HL-60 (cell line): ENCODE results near the gene NELFB.

Experiments
- DNase-seq, 2 experiments: peaks; one replicate each; pipeline ENCODE4 v3.0.0-alpha.2; 2010 to 2020; ENCODE audit warnings: low read depth in 1 of 2, low spot score in 1 of 2
- H3K27ac ChIP-seq: fragments of 250-450 bp; sonication (Bioruptor Pico); replicated peaks from 2 replicates; pipeline ENCODE4 v1.5.1; 2020; ENCODE audit warnings: mild to moderate bottlenecking, moderate library complexity
- H3K27me3 ChIP-seq: fragments of 250-450 bp; sonication (Bioruptor Pico); 2 replicates; pipeline ENCODE4 v1.5.1; 2021; ENCODE audit warnings: mild to moderate bottlenecking, moderate library complexity; ENCODE audit not compliant: insufficient read depth, poor library complexity, severe bottlenecking
- H3K4me3 ChIP-seq: replicated peaks from 2 replicates; pipeline ENCODE4 v1.5.1; 2011; ENCODE audit warnings: mild to moderate bottlenecking, control low read depth, low read length; ENCODE audit not compliant: insufficient read depth
- GABPA ChIP-seq: IDR thresholded peaks from 2 replicates; pipeline ENCODE4 v1.6.1; 2012; ENCODE audit warnings: low read depth
- POLR2AphosphoS5 ChIP-seq: IDR thresholded peaks from 2 replicates; pipeline ENCODE4 v1.6.1; 2012; ENCODE audit warnings: low read depth
- REST ChIP-seq: IDR thresholded peaks from 2 replicates; pipeline ENCODE4 v1.6.1; 2012; ENCODE audit warnings: low read depth; ENCODE audit not compliant: insufficient replicate concordance
- SPI1 ChIP-seq: IDR thresholded peaks from 2 replicates; pipeline ENCODE4 v1.6.1; 2012; ENCODE audit warnings: low read depth, mild to moderate bottlenecking, borderline replicate concordance
- TF ChIP-seq, protein P1 (sequence below): IDR thresholded peaks from one replicate; pipeline ENCODE4 v1.5.1; 2011; ENCODE audit warnings: low read length, control low read depth, inconsistent platforms; ENCODE audit not compliant: insufficient read depth

The NELFB gene

DNA sequence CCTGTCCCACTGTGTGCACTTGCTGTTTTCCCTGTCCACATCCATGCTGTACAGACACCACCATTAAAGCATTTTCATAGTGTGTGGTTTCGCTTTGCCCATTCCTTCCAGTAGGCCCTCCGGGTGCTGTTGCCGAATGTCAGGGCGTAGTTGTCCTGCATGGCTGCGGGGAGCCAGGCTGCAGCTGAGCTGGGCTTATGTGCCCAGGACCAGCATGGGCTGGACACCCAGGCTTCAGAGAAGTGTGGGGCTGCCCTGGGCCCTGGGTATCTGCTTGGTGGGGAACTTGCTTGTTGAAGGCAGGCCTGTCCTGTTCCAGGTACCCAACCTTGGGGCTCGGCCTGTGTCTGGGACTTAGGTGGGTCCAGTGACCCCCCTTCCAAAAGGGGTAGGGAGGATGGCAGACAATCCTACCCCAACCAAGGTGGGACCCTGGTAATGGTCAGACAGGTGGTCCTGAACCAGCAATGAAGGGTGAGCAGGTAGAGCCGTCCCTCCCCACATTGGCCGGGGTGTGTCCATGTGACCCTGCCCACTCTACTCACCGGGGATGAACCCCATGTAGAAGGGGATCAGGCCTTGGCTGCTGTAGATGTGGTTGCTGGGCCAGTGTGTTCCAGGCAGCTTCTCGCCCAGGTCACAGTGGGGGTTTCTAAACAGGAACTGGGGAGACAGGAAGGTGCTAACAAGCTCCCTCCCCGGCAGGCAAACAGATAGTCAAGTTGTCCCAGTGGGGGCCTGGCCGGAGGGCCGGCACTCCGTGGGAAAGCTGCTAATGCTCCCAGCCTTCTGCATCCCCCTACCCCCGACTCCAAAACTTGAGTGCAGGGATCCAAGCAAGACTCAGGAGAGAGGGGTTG is 11.3 kb upstream of the NELFB start:
- TF ChIP-seq GABPA (peak; percentile 40; the same call in 1 of the 2 replicates), POLR2AphosphoS5 (peak; percentile 80), REST (no peak)

DNA sequence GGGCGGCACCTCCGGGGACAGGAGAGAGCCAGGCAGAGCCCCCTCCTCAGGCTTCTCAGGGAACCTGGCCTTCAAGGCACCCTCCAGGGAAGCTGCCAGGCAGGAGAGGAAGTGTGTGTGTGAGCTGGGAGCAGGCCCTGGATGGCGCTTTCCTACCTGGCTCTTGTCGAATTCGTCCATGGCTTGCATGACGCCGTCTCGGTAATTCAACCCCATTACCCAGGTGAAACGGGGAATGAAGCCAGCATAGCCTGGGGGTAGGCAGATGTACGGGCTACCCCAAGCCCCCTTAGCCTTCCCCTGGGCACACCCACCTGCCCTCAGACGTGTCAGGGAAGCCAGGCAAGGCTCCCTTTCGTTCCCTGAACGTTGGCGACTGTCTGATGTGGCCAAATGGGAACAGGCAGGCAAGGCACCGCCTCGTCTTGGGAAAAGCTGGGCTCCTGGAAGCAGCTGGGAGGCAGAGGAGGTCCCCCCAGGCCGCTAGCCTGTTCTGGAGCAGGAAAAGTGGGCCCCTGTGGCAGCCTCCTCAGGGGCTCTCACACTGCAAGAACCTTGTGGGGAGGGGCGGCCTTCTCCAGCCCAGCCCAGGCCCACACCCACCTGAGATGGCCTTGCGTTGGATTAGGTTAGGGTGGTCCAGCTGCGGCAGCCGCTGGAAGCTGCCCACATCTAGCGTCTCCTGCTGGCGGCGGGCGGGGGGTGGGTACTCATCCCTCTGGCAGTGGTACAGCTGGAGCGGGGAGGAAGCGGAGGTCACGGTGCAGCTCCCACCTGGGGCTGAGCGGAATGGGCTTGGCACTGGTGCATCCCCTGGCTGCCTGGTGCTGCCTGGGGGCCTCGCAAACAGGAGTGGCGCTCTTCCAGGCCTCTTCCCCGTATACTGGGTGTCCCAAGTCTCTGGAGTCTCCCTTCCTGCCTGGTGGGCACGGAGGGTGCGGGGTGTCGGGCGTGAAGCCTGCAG is 10.4 kb upstream of the NELFB start:
- no peak for DNase-seq
- Histone ChIP-seq H3K27me3 (no peaks in the 10 kb centered on the region), H3K4me3 (no peak overlapping the region), H3K27ac (no peak overlapping the region)
- no peak for TF ChIP-seq GABPA
- no peak for TF ChIP-seq POLR2AphosphoS5
- TF ChIP-seq SPI1: no peak
- no peak for TF ChIP-seq REST
- TF ChIP-seq, protein P1, sequence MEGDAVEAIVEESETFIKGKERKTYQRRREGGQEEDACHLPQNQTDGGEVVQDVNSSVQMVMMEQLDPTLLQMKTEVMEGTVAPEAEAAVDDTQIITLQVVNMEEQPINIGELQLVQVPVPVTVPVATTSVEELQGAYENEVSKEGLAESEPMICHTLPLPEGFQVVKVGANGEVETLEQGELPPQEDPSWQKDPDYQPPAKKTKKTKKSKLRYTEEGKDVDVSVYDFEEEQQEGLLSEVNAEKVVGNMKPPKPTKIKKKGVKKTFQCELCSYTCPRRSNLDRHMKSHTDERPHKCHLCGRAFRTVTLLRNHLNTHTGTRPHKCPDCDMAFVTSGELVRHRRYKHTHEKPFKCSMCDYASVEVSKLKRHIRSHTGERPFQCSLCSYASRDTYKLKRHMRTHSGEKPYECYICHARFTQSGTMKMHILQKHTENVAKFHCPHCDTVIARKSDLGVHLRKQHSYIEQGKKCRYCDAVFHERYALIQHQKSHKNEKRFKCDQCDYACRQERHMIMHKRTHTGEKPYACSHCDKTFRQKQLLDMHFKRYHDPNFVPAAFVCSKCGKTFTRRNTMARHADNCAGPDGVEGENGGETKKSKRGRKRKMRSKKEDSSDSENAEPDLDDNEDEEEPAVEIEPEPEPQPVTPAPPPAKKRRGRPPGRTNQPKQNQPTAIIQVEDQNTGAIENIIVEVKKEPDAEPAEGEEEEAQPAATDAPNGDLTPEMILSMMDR: no peak

More for the DNA sequence above, 11.3 kb upstream of the NELFB start:
- Histone ChIP-seq H3K4me3 (no peak overlapping the region), H3K27ac (no peak overlapping the region), H3K27me3 (no peaks in the 10 kb centered on the region)
- peak in 1 of 2 experiments; percentile 48 for DNase-seq

- DNase-seq: no peak
- no peak overlapping the region for H3K4me3 ChIP-seq
- H3K27ac ChIP-seq: no peak overlapping the region
- H3K27me3 ChIP-seq: no peaks in the 10 kb centered on the region
- TF ChIP-seq POLR2AphosphoS5: no peak
- no peak for TF ChIP-seq GABPA
- TF ChIP-seq SPI1: no peak
- no peak for TF ChIP-seq REST
- TF ChIP-seq, protein P1: no peak
Observed at GRCh38 chr9:137245450-137246421, 9.4 kb upstream of the NELFB start.
